ENCODE results near the gene PLEKHM3.
"Not testable (repeated sequence)": the region's sequence is repeated elsewhere in the genome, so short reads cannot be mapped to it uniquely, and the experiment has no call there.

PLEKHM3 gene

DNA sequence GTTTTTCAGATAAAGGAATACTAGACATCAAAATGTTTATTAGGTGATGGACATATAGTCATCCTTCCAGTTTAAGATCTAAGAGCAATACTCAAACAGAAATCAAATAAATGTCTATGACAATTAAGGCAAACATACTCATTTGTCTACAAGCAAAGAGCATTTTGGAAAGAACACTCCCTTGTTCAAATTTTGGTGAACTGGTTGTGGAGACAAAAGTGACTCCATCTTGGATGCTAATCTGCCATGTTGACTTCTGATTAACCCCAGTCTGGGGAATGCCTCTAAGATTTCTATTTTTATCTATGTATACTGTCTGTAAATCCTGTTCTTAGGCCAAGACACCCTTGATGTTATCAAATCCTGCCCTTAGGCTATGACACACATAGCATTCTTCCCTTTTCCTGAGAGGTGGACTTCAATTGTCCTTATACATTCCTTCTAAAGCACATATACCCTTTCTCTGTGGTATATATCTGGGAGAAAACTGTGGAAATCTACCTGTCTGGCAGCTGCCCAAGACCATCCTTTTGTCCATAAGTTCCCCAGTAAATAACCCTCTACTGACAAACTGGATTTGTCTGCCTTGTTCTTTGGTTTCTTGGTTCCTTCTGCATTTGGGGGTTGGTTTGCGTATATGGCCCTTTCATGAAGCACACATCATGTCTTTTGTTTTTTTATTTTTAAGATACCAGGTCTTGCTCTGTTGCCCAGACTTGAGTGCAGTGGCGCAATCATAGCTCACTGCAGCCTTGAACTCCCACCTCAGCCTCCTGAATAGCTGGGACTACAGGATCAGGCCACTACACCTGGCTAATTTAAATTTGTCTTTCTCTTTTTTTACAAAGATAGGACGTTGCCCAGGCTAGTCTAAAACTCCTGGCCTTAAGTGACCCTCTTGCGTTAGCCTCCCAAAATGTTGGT, 12.5 kb upstream of the PLEKHM3 start:
- no peak for DNase-seq (ENCODE audit: low spot score)

DNA sequence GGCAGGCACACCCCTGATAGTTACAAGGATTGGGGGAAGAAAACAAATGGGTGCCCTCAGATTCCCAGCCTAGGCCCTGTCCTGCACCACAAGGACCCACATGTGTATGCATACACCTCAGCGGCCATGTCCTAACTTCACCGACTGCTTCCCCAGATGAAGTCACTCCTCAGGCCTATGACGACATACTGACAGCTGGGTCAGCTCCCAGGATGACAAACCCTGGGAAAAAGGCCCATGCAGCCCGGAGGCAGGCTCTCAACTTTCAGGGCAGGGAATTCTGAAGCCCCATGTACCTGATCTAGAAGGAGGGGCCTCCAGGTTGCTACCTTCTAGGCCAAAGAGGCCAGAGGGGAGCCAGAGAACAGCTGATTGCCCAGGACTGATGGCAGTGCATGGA, 11.0 kb upstream of the PLEKHM3 start:
- no peak for DNase-seq (ENCODE audit: low spot score)

DNA sequence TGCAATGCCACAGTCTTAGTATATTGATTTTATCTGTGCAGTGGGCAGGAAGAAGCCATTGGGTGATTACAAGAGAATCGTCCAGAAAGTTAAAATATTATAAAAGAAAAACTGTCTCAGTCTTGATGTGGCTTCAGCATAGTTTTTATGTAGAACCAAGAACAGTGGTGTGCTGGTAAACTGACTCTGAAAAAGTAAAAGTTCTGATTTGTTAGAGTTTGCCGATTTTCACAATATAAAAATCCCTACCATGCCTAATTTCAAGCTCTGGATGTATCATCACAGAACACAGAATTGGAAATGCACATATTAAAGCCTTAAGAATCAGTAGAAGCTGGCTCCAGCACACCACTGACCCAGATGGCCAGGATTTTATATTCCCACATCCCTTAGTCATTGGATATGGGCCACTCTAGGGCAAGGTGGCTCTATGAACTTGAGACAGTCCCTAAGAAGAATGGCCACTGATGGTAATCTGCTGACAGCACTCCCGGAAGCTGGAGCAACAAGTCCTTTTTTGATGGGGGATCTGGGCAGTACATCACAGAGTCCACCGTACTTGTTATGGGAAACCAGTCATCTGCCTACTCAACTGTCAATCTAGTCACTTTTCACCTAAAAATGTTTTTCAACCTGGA, 9.3 kb upstream of the PLEKHM3 start:
- no peak for DNase-seq (ENCODE audit: low spot score)

DNA sequence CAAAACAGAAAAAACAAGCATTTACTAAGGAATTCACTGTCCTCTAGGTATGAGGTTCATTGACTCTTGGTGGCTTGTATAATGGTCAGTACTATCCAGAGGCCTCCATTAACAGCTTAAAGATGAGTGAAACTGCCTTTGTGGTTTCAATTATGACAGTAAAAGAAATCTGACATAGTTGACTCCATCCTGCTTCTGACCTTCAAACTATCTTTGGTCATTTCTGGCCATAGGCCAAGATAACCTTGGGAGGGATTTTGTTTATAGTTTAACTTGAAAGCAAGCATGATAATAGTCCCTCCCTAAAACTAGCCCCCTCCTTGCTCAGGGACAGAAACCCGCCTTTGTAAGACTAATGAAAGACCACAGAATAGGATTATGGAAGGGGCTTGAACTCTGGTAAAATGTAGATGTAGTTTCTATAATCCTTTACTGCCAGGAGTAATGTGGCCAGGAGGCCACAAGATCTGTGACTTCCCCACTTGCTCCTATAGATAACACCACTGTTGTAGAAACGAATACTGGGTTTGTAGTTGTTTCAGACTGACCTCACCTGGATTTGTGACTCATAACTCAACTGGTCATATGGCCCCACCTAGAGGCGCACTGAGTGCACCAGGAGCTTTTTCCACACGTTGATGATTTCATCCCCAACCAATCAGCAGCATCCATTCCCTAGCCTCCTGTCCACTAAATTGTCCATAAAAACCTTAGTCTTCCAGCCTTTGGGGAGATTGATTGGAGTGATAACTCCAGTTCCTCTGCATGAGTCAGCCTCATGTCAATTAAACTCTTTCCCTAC, 8.6 kb upstream of the PLEKHM3 start:
- DNase-seq (ENCODE audit: low spot score), result peak; percentile 29

DNA sequence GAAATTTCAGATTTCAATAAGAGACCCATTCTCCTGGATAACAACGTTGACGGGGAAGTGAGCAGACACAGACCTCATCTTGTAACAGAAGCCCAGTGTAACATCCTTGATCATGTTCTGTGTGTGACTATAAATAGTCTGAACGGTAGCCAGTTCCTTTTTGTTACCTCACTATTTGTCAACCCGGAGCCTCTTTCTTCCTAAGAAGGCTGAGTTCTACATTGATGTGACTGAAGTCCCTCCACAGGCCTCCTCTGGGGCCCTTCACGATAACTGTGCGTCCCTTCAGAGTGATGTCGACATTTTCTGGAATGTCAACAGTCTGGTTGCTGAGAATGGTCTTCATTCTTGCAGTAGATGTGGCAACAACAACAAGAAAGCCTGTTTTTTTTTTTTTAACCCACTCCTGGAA, 6.3 kb upstream of the PLEKHM3 start:
- DNase-seq (ENCODE audit: low spot score), result no peak

DNA sequence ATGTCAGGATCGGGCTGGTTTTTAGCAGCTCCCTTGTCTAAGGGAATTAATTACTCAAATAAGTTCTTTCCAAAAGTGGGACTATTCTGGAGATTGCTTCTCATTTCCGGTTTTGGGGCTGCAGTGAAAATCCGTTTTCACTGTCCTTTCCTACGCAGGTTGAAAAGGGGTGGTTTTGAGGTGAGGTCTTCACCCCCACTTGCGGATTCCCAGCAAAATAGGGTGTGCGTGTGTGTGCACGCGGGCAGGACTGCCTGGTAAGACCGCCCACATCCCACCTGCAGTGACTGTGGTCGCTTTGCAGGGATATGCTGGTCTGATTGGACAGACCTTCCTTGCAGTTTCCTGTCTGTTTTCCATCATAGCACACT, 472 bp upstream of the PLEKHM3 start:
- DNase-seq (ENCODE audit: low spot score), result peak; percentile 27

DNA sequence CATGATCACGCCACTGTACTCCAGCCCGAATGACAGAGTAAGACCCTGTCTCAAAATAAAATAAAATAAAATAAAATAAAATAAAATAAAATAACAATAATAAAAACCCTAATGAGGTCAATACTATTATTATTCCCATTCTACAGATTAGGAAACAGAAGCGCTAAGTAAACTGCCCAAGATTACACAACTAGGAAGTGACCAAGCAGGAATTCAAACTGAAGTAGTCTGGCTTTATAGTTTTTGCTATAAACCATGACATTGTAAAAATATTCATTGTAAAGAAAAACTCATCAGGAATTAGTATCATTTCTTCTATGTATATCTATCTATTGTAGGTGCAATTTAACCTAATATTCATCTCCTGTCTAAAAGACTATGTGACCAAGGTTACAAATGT, 1.2 kb downstream of the PLEKHM3 start:
- no peak for DNase-seq (ENCODE audit: low spot score)

DNA sequence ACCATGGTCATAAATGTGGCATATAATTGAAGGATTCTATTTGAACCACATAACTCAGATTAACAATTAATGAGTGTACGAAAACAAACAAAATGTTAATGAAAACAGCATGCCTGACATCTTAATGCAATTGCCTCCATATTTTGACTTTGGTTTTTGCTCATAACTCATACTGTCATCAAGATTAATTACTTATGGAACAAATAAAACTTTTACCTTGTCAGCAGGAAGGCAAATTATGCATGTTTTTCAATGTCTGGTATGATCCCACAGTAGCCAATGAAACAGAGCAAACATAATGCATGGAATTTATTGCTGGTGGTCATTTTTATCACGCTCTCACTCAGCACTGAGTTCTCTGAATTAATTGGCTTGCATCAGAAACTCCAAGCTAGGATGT, 5.1 kb downstream of the PLEKHM3 start:
- no peak for DNase-seq (ENCODE audit: low spot score)

DNA sequence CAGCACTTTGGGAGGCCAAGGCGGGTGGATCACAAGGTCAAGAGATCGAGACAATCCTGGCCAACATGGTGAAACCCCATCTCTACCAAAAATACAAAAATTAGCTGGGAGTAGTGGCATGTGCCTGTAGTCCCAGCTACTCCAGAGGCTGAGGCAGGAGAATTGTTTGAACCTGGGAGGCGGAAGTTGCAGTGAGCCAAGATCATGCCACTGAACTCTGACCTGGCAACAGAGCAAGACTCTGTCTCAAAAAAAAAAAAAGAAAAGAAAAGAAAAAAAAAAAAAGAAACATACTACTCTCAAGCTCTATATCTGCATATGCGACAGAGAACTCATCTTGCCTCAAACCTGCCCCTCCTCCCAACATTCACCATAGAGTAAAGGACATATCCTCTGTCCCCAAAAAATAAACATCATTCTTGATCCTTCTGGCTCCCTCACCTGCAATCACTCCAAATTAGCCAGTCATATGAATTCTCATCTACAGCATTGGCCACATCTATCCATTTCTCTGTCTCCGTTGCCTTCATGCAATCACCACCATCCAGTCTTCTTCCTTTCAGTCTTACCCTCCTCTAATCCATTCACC, 7.1 kb downstream of the PLEKHM3 start:
- DNase-seq (ENCODE audit: low spot score), result not testable (repeated sequence)

DNA sequence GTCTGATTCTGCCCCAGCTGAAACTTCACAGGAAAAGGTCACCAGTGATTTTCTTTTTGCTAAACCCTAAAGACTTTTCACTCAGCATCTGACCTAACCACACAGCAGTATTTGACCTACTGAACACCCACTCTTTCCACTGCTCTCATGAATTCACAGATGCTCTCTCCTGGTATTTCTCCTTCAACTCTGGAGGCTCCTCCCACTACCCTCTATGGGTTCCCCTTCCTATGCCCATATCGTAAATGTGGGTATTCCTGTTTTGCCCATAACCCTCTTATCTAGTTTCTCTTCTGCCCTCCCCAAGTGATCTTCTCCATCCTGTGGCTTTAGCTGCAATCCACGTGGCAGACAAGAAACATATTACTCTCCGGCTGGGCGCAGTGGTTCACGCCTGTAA, 7.6 kb downstream of the PLEKHM3 start:
- DNase-seq (ENCODE audit: low spot score), result no peak

DNA sequence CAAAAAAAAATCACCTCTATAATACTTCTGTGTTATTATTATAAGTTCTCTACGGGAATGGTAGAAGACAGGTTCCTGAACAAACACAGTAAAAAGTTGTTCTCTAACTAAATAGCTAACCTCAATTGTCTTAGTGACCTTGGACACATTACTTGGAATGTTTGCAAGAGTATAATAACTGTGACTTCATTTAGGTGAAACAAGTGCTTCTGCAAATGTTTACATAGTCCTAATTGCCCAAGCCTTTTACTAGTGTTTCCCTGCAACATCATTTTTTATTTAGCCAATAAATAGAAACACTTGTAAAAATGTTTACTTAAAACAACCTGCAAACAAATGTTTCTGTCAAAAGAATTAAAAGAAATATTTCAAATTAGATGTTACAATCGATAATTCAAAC, 9.9 kb downstream of the PLEKHM3 start:
- DNase-seq (ENCODE audit: low spot score), result no peak

DNA sequence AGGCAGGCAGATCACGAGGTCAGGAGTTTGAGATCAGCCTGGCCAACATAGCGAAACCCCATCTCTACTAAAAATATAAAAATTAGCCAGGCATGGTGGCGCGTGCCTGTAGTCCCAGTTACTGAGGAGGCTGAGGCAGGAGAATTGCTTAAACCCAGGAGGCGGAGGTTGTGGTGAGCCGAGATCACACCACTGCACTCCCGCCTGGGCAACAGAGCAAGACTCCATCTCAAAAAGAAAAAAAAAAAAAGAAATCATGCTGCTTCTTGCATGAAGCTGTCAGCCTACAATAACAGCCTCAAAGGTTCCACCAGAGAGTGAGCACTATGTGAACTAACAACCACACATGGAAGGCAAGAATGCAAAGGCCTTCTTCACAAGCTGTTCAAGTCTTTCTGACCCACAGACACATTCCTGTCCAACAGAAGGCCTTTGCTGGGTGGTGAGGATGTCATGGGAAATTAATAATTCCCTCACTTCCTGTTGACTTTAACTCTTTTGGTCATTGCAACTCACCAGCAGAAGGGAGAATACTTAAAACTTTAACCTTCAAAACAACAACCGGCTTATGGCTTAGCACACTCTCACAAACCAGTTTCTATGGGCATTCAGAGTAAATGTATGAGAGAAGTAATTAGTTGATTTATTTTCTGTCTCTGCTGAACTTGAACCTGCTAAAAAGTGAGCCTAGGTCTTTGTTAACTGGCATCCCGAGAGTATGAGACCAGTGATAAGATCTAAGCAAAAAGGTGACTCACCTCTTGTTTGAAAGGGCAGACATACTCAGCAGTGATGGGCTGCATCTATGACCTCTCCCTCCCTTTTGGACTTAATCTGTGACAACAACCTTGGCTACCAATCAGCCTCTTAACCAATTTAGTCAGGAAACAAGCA, 11.8 kb downstream of the PLEKHM3 start:
- peak; percentile 4 for DNase-seq (ENCODE audit: low spot score)

DNA sequence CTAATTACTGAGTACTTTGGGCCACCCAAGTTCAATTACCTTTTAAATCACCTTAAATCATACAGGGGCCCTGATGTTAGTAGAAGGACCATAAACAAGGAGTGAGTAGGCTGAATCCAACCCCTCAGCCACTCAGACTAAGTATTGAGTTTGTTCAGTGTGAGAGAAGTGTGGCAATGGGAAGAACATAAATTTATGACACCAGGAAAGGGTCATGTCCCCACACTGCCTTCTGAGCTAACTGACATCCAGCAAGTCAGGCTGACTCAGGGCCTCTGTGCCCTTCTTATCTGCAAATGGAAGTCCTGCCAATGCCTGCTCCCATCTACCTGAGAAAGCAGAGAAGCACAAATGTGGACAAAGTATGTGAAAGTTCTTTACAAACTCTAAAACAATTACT, 12.9 kb downstream of the PLEKHM3 start:
- DNase-seq (ENCODE audit: low spot score), result no peak

DNA sequence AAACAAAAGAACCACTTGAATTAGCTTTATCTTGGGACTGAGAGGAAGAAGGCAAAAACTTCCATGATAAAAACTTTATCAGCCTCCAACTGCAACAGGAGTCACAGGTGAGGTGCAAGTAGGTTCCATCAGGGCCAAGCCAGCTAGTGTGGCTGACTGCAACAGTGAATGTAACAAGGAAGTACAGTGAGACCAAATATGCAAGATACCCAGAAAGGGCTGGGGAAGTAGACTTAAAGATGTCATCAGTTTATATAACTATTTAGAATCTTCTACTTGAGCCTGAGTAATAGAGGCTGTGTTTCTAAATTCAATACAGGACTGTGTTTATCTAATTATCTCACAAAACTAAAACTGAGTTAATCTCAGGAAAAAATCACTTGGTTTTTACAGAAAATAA, 14.8 kb downstream of the PLEKHM3 start:
- DNase-seq (ENCODE audit: low spot score), result no peak

DNA sequence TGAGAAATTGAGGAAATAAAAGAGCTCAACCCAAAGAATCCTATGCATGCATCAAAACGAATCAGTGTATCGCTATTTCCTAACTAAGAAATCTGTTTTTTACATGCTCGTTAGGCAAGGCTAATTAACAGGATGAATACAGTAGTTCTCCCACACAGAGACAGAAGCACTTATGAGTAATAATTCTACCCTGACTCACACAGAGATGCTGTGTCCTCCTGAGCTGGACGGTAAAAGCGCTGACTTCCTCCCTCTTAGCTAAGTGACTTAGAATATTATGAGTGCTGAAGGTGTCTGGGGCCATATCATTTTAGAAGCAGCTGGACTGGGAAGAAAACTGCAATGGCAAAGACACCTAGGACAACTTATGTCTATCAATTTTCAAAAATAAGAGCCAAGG, 18.5 kb downstream of the PLEKHM3 start:
- DNase-seq (ENCODE audit: low spot score), result no peak

DNA sequence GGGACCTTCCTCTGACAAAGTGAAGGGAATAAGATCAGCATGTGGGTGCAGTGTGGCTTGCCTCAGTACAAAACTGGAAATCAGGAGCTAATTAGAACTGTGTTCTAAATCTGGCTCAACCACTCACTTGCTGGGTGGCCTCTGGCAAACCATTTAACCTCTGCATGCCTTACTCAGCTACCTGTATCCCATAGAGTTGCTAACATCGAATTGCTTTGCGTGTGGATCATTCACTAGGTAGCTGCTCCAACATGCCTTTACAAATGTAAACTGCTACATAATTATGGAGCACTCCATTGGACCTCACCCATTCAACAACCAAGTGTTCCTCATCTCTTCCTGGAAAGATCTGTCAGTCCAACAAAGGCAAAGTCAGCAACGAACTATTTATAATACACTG, 19.0 kb downstream of the PLEKHM3 start:
- DNase-seq (ENCODE audit: low spot score), result no peak

DNA sequence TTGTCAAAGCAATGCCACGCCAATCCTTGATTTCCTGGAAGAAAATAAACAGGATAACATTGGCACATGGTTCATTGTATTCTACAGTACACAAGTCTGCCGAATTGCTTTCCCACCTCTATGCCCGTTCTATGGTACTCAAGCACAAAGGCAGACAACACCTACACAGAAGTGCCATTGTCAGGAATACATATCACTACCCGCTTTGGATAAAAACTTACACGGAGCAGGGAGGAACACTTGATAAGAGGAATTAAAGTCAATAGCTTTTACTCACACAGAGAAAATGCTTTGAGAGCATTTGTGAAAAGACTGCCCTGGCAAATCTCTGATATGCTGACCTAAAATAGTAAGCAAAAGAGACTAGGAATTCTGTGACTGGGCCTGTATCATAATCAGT, 23.4 kb downstream of the PLEKHM3 start:
- DNase-seq (ENCODE audit: low spot score), result no peak

DNA sequence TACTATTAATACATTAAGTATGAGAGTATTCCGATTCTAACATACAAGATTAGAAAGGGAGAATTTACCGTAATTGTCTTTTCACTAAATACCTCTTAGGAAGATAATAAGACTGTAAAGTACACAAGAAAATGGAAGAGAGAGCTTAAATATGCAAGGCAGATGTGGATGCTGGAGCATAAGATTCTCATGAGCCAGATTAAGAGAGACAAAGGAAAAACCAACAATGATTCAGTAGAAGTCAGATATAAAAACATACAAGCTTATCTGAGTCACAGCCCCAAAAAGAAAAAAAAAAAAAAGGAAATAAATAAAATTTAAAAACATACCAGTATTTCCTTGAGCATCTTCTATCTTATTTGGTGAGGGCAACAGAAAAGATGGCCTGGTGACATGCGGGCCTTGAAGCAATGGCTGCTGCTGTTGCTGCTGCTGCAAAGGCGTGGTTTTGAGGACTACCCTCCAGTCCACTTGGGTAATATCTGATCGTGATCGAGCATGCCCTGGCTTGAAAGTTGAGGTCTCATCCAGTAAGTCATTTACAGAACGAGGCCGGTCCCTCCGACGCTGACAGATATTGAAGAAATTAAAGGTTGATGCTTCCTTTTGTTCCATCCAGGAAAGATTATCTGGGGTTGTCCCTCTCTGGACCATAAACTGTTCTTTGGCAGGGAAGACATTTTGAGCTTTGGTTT, 24.5 kb downstream of the PLEKHM3 start:
- no peak for DNase-seq (ENCODE audit: low spot score)

DNA sequence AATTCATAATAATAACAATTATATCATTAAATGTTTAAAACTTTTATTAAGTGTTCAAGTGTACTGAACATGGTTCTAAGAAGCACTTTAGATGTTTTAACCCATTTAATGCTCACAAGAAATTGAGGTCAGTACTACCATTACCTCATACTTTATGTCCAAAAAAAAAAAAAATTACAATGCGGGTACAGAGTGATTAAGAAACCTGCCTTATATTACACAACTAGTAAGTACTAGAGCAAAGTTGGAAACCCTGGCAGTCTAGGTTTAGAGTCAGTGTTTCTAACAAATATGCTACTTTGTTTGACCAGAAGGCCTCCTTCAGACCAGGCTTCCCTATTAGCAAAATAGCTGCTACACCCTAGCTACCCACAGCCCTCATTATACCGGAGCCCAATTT, 28.5 kb downstream of the PLEKHM3 start:
- DNase-seq (ENCODE audit: low spot score), result no peak

DNA sequence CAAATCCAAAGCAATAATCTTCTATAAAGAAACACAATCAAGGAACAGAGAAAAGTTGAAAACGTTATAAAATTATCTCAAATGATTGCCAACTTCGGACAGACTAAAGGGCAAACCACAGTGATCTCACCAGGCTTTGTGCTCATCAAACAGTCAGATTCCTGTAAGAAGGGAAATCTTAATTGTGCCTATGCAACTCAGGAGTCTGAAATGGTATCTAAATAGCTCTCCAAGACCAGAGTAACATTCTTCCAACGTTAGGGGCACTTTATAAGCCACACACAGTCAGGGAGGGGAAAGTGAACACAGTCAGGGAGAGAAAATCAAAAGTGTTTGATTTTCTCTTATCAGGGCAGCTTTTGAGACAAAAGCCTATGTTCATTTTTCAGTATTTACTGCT, 29.4 kb downstream of the PLEKHM3 start:
- no peak for DNase-seq (ENCODE audit: low spot score)

Data from CD4-positive, alpha-beta T cell treated with Interleukin-6 at 100 ng/mL for 8 hours (primary cell).